ENCODE results near the gene MROH7.

The MROH7 gene

GRCh38 chr1:54640863-54641836 lies at the start of gene MROH7:
Gene MROH7 (plus strand): TSS chr1:54641786. CDS start chr1:54652927, 11,141 bp downstream.
- DNase-seq (ENCODE audit: low read depth in 2 of 2), result no peak

DNA sequence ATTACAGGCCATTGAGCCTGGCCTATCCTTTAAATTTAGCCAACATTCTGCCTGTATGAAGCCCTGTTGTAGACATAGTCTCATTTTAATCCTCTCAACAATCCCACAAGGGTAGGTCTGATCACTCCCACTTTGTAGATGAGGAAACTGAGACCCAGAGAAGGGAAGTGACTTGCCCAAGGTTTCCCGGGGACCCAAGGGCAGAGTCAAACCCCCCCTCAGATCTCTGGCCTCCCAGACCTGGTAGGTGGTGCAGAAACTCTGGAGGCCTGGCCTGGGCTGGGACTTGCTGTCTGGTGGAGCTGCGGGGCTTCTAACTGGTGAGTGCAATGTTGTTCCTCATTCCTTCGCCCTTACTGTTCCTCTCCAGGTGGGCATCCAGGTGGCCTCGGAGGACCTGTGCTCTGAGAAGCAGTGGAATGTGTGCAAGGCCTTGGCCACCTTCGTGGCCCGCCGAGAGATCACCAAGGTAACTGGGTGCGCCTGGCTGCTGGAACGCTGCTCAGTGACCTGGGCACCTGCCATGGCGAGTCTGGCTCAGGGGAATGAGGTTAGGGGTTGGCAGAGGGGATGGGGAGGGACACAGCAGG lies 47.9 kb upstream of the MROH7 start:
- no peak for DNase-seq (ENCODE audit: low read depth in 2 of 2)

DNA sequence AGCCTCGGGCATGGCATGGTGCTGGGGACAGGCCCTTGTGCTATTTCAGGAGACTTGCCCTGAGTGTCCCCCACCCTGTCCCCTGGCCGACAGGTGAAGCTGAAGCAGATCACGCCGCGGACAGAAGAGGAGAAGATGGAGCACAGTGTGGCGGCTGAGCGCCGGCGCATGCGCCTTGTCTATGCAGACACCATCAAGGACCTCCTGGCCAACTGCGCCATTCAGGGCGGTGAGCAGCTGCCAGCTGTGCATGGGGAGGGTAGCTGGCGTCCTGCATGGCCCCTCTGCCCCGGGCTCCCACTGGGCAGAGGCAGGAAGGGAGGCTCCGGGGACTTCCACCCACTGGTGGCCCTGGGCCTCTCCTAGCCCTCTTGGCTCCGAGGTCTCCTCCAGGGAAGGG lies 47.1 kb upstream of the MROH7 start:
- no peak for DNase-seq (ENCODE audit: low read depth in 2 of 2)

DNA sequence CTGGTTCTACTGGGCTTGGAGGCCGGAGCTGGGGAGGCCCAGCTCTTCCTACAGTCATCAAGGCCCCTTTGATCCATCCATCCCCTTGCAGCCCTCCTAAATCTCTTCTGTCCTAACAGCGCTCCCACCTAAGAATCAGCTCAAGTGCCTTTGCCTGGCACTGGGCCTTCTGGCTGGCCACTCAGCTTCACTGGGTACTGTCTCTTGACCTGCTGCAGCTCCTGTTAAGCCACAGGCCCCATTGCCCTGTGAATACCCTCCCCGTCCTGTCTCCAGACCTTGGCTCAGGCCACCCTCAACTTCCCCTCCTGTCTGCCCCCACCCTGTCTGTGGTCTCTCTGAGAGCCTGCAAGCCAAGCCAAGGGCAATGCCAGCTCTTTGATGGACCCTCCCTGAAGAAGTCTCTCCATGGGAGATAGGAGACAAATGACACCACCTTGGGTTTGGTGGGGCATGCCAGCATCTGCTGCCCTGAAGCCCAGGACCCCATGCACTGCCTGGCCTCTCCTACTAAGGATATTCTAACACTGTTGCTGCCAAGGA lies 45.6 kb upstream of the MROH7 start:
- no peak for DNase-seq (ENCODE audit: low read depth in 2 of 2)

DNA sequence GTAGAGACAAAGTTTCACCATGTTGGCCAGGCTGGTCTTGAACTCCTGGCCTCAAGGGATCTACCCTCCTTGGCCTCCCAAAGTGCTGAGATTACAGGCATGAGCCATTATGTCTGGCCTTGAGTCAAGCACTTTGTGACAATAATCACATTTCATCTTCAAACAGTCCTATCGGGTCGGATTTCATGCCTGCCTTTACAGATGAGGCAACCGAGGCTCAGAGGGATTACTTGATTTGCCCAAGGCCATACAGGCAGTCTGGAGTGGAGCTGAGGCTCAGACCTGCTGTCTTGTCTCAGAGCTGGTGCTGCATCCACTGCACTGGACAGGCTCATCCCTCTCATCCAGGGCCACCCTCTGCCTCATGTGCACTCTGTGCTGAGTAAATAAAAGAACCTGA lies 44.8 kb upstream of the MROH7 start:
- no peak for DNase-seq (ENCODE audit: low read depth in 2 of 2)

GRCh38 chr1:54597455-54598030 lies 44.0 kb upstream of the MROH7 start:
- DNase-seq (ENCODE audit: low read depth in 2 of 2), result no peak

GRCh38 chr1:54599211-54599823 lies 42.3 kb upstream of the MROH7 start:
- DNase-seq (ENCODE audit: low read depth in 2 of 2), result no peak

DNA sequence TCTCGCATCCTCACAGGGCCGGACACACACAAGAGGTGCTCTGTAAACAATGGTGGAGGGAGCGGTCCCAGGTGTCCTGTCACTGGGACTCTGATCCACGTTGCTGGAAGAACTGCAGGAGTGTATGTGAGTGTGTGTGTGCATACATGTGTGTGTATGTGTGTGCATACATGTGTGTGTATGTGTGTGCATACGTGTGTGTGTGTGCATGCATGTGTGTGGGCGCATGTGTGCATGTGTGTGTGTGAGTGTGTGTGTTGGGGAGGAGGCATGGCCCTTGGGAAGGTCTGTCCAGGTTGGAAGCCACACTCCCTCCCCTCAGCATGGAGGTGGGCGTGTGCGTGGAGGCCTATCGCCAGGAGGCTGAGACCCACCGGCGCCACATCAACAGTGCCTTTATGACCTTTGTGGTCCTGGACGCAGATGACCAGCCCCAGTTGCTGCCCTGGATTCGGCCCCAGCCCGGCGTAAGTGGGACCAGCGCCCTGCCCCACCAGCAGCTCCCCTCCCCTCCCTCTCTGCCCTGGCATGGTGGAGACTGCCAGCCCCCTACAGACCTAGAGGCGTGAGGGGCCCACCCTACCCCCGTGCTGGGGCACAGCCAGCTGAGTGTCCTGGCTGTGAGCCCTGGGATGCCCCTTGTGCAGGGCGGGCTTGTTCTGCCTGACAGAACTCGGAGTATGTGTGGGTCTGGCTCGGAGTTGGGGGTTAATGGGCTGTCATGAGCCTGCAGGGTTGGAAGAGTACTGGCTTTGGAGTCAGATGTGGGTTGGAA lies 40.5 kb upstream of the MROH7 start:
- no peak for DNase-seq (ENCODE audit: low read depth in 2 of 2)

- no peak for DNase-seq (ENCODE audit: low read depth in 2 of 2)
These were observed 39.9 kb upstream of the MROH7 start for GRCh38 chr1:54601730-54602129.

DNA sequence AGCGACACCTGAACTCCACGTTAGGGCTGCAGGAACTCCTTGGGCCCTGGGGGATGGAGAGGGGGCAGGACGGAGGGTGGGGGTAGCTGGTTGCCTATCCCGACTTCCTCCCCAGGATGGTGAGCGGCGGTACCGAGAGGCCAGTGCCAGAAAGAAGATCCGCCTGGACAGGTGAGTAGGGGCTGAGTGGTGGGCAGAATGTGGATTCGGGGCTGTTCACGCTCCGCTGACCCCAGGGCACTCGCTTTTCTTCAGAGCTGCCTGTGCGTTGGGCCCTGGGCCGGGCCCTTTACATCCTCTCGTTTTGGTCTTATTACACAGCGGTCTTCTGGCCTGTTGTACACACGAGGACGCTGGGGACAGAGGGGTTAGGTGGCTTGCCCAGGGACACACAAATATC lies 39.0 kb upstream of the MROH7 start:
- DNase-seq (ENCODE audit: low read depth in 2 of 2), result no peak

GRCh38 chr1:54603241-54603640 lies 38.3 kb upstream of the MROH7 start:
- no peak for DNase-seq (ENCODE audit: low read depth in 2 of 2)

- DNase-seq (ENCODE audit: low read depth in 2 of 2), result no peak
These were observed 37.5 kb upstream of the MROH7 start for GRCh38 chr1:54604051-54604450.

GRCh38 chr1:54604572-54605370 lies 36.8 kb upstream of the MROH7 start:
- DNase-seq (ENCODE audit: low read depth in 2 of 2), result no peak

DNA sequence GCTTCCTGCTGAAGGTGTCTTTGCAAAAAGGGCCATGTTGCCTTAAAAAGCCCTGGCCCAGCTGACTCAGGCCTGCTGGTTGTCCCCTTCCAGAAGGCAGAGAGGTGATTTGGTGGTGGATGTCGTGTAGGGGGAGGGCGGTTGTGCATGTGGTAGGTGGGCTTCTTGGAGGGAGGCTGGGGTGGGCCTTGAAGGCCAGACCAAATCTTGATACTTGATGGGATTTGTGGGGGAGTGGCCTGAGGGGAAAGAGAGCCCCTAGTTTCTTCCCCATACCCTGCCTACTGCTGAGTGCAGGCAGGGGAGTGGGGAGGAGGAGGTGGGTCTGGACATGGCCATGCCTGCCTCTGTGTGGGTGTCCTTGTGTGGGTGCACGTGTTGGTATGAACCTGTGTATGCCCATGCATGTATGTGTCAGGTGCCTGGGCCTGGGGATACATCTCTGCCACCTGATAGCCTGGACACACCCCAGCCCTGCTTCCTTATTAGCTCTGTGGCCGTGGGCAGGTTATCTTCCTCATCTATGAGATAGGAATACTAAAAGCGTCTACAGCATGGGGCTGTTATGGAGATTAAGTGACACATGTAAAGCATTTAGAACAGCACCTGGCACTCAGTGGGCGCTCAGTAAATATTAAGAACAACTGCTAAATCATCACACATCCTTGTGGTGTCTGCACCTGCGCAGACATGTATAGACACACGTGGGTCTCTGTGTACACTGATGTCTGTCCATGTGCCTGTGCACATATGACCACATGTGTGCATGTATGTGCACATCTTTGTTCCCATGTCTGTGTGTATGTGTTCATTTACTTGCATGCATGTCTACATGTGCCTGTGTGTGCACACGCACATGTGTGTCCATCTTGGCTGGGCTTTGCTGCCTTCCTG lies 35.2 kb upstream of the MROH7 start:
- DNase-seq (ENCODE audit: low read depth in 2 of 2), result no peak

GRCh38 chr1:54606990-54607325 lies 34.6 kb upstream of the MROH7 start:
- DNase-seq (ENCODE audit: low read depth in 2 of 2), result no peak

DNA sequence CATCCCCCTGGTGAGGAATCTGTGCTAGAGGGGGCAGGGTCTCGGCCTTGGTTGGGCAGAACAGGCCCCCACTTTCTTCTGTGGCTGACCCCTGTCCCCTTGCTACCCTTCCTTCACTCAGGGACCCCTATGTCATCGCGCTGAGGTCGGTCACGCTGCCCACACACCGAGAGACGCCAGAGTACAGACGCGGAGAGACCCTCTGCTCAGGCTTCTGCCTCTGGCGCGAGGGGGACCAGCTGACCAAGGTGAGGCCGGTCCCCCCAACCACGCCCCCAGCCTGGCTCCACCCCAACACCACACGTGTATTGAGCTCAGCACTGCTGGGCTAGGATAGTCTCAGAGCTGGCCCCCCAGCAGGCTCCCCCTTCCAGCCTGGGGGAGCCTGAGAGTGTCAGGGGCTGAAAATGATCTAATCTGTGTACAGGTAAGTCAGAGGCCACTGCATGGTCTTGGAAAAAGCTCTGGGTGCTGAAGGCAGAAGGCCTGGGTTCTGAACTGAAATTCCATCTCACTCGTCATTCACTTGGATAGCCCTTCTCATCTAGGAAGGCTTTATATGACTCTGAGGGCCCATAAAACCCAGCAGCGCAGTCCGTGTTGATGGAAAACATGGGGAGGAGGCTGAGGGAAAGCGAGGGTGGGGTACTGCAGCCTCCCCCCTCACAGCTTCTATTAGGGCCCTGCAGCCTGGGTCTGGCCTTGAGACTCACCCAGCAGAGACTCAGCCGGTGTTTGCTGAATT lies 33.6 kb upstream of the MROH7 start:
- DNase-seq (ENCODE audit: low read depth in 2 of 2), result no peak

DNA sequence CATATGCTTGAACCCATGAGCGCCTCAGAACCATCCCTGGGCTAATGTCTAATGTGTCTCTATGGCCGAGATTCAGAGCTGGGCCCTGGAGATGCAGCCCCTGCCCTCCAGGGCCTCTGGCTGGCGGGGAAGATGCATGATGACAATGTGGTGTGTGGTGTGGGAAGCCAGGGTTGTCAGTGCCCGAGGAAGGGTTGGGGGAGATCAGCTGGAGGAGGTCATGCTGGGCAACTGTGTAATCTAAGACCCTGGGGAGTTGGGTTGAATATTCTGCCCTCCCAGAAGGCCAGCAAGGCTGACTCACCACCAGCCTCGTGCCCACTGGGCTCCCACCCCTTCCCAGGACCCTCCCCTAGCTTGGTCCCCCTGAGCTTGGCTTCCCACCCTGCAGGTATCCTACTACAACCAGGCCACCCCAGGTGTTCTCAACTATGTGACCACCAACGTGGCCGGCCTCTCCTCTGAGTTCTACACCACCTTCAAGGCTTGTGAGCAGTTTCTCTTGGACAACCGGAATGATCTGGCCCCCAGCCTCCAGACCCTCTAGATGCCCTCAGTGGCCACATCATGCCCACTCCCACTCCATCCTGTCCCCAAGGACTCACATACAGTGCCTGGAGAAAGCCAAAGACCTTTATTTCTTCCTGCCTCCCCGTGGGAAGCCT lies 32.9 kb upstream of the MROH7 start:
- DNase-seq (ENCODE audit: low read depth in 2 of 2), result no peak

GRCh38 chr1:54609301-54609921 lies 32.2 kb upstream of the MROH7 start:
- no peak for DNase-seq (ENCODE audit: low read depth in 2 of 2)

Measured in stimulated activated CD4-positive, alpha-beta T cell treated with anti-CD3 and anti-CD28 coated beads, Interleukin-1b, Interleukin-23, amount 100 ng/mL, for 1 hour (primary cell).